Occipital lobe (tissue), 2 donors: ENCODE data around the gene NOS1. TPM values are rescaled to one million over a fixed set of nuclear protein-coding genes. Genes with fewer than 3 reads are reported as not detected.
"Not testable (repeated sequence)": the region's sequence is repeated elsewhere in the genome, so short reads cannot be mapped to it uniquely, and the experiment has no call there.

Experiments used
- DNase-seq: peaks from one replicate; lab custom pipeline; 2025; lab: John Stamatoyannopoulos, UW
- total RNA-seq: library from RNA; depleted of rRNA; stranded (reverse); fragments of >200 nt; gene quantifications from one replicate; pipeline ENCODE4 v1.2.3, GENCODE V29; 2014

Gene NOS1
- total RNA-seq, 1 donor from 2014 or later: 1.2 TPM

GRCh38 chr12:117272690-117273089 is 88.7 kb downstream of the NOS1 start:
- no peak for DNase-seq

- DNase-seq: no peak
These were observed 98.7 kb downstream of the NOS1 start for GRCh38 chr12:117262749-117263148.

- DNase-seq: no peak
These were observed 100.2 kb downstream of the NOS1 start for GRCh38 chr12:117261247-117261646.

GRCh38 chr12:117255386-117255785 is 106.0 kb downstream of the NOS1 start:
- DNase-seq: no peak

GRCh38 chr12:117243488-117243887 is 117.9 kb downstream of the NOS1 start:
- no peak for DNase-seq

GRCh38 chr12:117241697-117242096 is 119.7 kb downstream of the NOS1 start:
- no peak for DNase-seq

- DNase-seq: no peak
These were observed 121.2 kb downstream of the NOS1 start for GRCh38 chr12:117240081-117240755.

- peak; percentile 52 for DNase-seq
These were observed 124.9 kb downstream of the NOS1 start for GRCh38 chr12:117236456-117237001.

- no peak for DNase-seq
These were observed 126.2 kb downstream of the NOS1 start for GRCh38 chr12:117235261-117235660.

- no peak for DNase-seq
These were observed 127.0 kb downstream of the NOS1 start for GRCh38 chr12:117234441-117234840.

- no peak for DNase-seq
These were observed 129.7 kb downstream of the NOS1 start for GRCh38 chr12:117231750-117232149.

GRCh38 chr12:117228239-117228638 is 133.2 kb downstream of the NOS1 start:
- no peak for DNase-seq

- DNase-seq: no peak
These were observed 134.3 kb downstream of the NOS1 start for GRCh38 chr12:117227000-117227653.

- DNase-seq: no peak
These were observed 134.9 kb downstream of the NOS1 start for GRCh38 chr12:117226505-117226904.

GRCh38 chr12:117225179-117225578 is 136.2 kb downstream of the NOS1 start:
- no peak for DNase-seq

- DNase-seq: not testable (repeated sequence)
These were observed 140.5 kb downstream of the NOS1 start for GRCh38 chr12:117220947-117221346.

GRCh38 chr12:117218149-117218548 is 143.3 kb downstream of the NOS1 start:
- DNase-seq: no peak

GRCh38 chr12:117216686-117217085 is 144.7 kb downstream of the NOS1 start:
- DNase-seq: no peak

- DNase-seq: no peak
These were observed 146.6 kb downstream of the NOS1 start for GRCh38 chr12:117214797-117215196.

GRCh38 chr12:117213295-117213808 is 148.1 kb downstream of the NOS1 start:
- no peak for DNase-seq

GRCh38 chr12:117212563-117213190 is 148.7 kb downstream of the NOS1 start:
- DNase-seq: peak; percentile 34

GRCh38 chr12:117210266-117210918 is 151.0 kb downstream of the NOS1 start:
- DNase-seq: no peak
